Testis (tissue), 3 donors: ENCODE measurements around the gene ANKHD1. TPM values are rescaled to one million over a fixed set of nuclear protein-coding genes. Genes with fewer than 3 reads are reported as not detected.
"Not testable (repeated sequence)": the region's sequence is repeated elsewhere in the genome, so short reads cannot be mapped to it uniquely, and the experiment has no call there.

Experiments used
- DNase-seq: peaks from one replicate; pipeline ENCODE4 v3.0.0-alpha.2; 2019
- H3K27ac ChIP-seq, 2 donors: fragments of 200-600 bp; sonication (generic); one replicate each; pipeline ENCODE4 v1.5.1; 2019
- H3K27me3 ChIP-seq: fragments of 200-600 bp; sonication (generic); one replicate; pipeline ENCODE4 v1.5.1; 2019
- H3K36me3 ChIP-seq: fragments of 200-600 bp; sonication (generic); one replicate; pipeline ENCODE4 v1.5.1; 2017; ENCODE audit warnings: low read depth; ENCODE audit errors: missing control alignments
- H3K4me1 ChIP-seq: fragments of 200-600 bp; sonication (generic); one replicate; pipeline ENCODE4 v1.5.1; 2019
- H3K4me3 ChIP-seq, 2 donors: fragments of 200-600 bp; sonication (generic); one replicate each; pipeline ENCODE4 v1.5.1; 2017 to 2019
- H3K9me3 ChIP-seq: fragments of 200-600 bp; sonication (generic); one replicate; pipeline ENCODE4 v1.5.1; 2017
- POLR2A ChIP-seq: fragments of 450-650 bp; IDR thresholded peaks from one replicate; pipeline ENCODE4 v1.6.1; 2017; ENCODE audit warnings: antibody characterized with exemption, mild to moderate bottlenecking, moderate library complexity
- WGBS, 2 donors: methylation state at CpG; one replicate each; pipeline ENCODE4 v1.1.5; 2018; 5-methylcytosine and 5-hydroxymethylcytosine counted together
- intact Hi-C: fragments of 100-400 bp; cut with DNase I; formaldehyde crosslinking; loops from one replicate; pipeline ENCODE4 v1.15.1; 2023; ENCODE audit warnings: low total_unique reads
- polyA plus RNA-seq: library from polyadenylated mRNA; stranded (reverse); fragments of 350-450 nt; fragmentation: Illumina TruSeq; extraction: RNeasy Lipid Tissue Mini Kit (QIAGEN cat#74804); gene quantifications from one replicate; pipeline ENCODE4 v1.2.3, GENCODE V29; 2014; ENCODE audit warnings: low read depth, low replicate concordance; ENCODE audit not compliant: insufficient read depth
- total RNA-seq, 2 donors: library from RNA; depleted of rRNA; stranded (reverse); fragments of >200 nt; gene quantifications; one replicate each; pipeline ENCODE4 v1.2.3, GENCODE V29; 2016
- TF ChIP-seq, protein P1 (sequence below), 3 experiments: fragments of 450-650 bp in 2 of 3; fragments of 200-600 bp in 1 of 3; sonication (generic) in 1 of 3; IDR thresholded peaks; one replicate each; pipeline ENCODE4 v1.5.1; 2016 to 2019; ENCODE audit warnings: antibody characterized with exemption in 3 of 3, mild to moderate bottlenecking in 2 of 3, moderate library complexity in 1 of 3

The ANKHD1 gene
- total and polyA plus RNA-seq, 3 donors from 2014 or later, result 70.0 to 172 (median 170) TPM

DNA sequence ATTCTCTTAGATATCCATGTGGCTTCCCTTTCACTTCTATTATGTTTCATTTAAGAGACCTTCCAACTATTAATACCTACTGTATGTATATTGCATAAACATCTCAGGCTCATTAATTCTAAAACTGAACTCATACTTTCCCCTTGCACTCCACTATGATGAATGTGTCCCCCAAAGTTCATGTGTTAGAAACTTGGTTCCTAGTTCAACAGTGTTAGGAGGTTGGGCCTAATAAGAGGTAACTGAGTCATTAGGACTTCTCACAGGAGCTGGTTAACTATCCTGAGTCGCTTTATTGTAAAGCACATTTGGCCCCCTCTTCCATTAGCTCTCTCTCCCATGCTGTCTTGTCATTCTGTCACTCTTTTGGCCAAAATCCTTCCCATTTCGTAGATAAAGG is 22.0 kb downstream of the ANKHD1 start:
- Histone ChIP-seq H3K4me3 (no peak overlapping the region), H3K9me3 (no peaks in the 10 kb centered on the region), H3K27me3 (no peaks in the 10 kb centered on the region), H3K4me1 (peaks cover 3% of the 10 kb centered on the region), H3K27ac (no peak overlapping the region), H3K36me3 (no peaks in the 10 kb centered on the region)
- WGBS, 2 donors, result 92 to 97% methylated on average over 2 of the region's 2 CpGs
- TF ChIP-seq, protein P1, sequence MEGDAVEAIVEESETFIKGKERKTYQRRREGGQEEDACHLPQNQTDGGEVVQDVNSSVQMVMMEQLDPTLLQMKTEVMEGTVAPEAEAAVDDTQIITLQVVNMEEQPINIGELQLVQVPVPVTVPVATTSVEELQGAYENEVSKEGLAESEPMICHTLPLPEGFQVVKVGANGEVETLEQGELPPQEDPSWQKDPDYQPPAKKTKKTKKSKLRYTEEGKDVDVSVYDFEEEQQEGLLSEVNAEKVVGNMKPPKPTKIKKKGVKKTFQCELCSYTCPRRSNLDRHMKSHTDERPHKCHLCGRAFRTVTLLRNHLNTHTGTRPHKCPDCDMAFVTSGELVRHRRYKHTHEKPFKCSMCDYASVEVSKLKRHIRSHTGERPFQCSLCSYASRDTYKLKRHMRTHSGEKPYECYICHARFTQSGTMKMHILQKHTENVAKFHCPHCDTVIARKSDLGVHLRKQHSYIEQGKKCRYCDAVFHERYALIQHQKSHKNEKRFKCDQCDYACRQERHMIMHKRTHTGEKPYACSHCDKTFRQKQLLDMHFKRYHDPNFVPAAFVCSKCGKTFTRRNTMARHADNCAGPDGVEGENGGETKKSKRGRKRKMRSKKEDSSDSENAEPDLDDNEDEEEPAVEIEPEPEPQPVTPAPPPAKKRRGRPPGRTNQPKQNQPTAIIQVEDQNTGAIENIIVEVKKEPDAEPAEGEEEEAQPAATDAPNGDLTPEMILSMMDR (IDR thresholded peaks at IDR 0.05), result no peak
- no peak for DNase-seq
- intact Hi-C loops, result no loop called here

DNA sequence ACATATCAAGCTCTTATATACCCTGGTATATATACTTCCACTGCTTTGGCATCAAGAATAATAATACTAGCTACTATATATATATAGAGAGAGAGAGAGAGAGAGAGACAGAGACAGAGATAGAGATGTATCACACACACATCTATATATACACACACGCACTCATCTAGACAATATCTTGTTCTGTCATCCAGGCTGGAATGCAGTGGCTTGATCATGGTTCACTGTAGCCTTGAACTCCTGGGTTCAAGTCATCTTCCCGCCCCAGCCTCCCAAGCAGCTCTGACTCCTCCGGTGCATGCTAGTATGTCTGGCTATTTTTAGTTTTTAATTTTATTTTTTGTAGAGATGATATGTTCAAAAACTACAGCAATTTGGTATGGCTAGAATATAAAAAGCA is 22.5 kb downstream of the ANKHD1 start:
- WGBS, 2 donors, result 36 to 53% methylated on average over 3 of the region's 3 CpGs
- Histone ChIP-seq H3K9me3 (no peaks in the 10 kb centered on the region), H3K27ac (no peak overlapping the region), H3K36me3 (no peaks in the 10 kb centered on the region), H3K4me3 (no peak overlapping the region), H3K4me1 (peaks cover 3% of the 10 kb centered on the region), H3K27me3 (no peaks in the 10 kb centered on the region)
- intact Hi-C loops, result no loop called here
- TF ChIP-seq POLR2A, result no peak
- TF ChIP-seq, protein P1 (IDR thresholded peaks at IDR 0.05), result no peak
- no peak for DNase-seq

DNA sequence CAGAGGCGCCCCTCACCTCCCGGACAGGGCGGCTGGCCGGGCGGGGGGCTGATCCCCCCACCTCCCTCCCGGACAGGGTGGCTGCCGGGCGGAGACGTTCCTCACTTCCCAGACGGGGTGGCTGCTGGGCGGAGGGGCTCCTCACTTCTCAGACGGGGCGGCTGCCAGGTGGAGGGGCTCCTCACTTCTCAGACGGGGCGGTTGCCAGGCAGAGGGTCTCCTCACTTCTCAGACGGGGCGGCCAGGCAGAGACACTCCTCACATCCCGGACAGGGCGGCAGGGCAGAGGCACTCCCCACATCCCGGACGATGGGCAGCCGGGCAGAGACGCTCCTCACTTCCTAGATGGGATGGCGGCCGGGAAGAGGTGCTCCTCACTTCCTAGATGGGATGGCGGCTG is 26.1 kb downstream of the ANKHD1 start:
- H3K36me3 ChIP-seq, intact Hi-C loops, H3K27ac ChIP-seq, H3K4me1 ChIP-seq, H3K27me3 ChIP-seq, H3K9me3 ChIP-seq, DNase-seq, H3K4me3 ChIP-seq: not testable (repeated sequence)
- WGBS, 2 donors, result 95% methylated on average over 24 of the region's 26 CpGs; no CpG with 5 or more reads in 1 of the 2 donors

DNA sequence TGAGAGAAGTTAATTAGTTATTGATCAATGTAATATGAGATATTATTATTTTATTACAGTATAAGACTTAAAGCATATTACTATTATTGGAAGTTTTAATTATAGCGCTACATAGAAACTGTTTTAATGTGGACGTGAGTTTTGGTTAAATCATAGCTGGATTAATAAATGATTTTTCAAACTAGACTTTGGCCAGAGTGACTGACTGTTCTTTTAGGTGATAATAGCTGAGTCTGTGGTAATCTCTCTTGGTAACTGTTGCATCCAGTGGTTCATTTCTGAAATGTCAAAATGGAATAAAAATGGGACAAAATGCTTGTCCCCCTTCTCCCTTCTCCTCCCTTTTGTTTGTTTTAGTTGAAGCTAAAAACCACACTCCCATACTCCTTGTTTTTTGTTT is 28.1 kb downstream of the ANKHD1 start:
- H3K9me3 ChIP-seq, result no peaks in the 10 kb centered on the region
- DNase-seq, result no peak
- intact Hi-C loops, result no loop called here
- no peak overlapping the region for H3K27ac ChIP-seq
- no peaks in the 10 kb centered on the region for H3K27me3 ChIP-seq
- 78 to 83% methylated on average over 2 of the region's 2 CpGs for WGBS, 2 donors
- H3K36me3 ChIP-seq, result no peaks in the 10 kb centered on the region
- TF ChIP-seq, protein P1 (IDR thresholded peaks at IDR 0.05), result no peak
- TF ChIP-seq POLR2A, result no peak
- H3K4me3 ChIP-seq, result no peak overlapping the region
- no peaks in the 10 kb centered on the region for H3K4me1 ChIP-seq

DNA sequence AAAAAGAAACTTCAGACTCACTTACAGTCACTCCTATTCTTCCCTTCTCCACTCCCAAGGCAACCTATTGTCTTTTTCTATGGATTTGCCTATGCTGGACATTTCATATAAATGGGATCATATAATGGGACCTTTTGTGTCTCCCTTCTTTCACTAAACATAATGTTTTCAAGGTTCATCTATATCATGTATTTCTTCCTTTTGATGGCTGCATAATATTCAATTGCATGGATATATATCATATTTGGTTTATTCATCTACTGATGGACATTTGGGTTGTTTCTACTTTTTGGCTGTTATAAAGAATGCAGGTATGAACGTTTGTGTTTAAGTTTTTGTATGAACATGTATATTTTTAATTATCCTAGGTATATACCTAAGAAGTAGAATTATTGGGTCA is 30.6 kb downstream of the ANKHD1 start:
- Histone ChIP-seq H3K27ac (no peak overlapping the region), H3K4me3 (no peak overlapping the region), H3K27me3 (no peaks in the 10 kb centered on the region), H3K36me3 (no peaks in the 10 kb centered on the region), H3K9me3 (no peaks in the 10 kb centered on the region), H3K4me1 (no peaks in the 10 kb centered on the region)
- DNase-seq, result no peak
- 47 to 63% methylated on average over 1 of the region's 1 CpG for WGBS, 2 donors
- intact Hi-C loops, result no loop called here
- no peak for TF ChIP-seq POLR2A
- TF ChIP-seq, protein P1 (IDR thresholded peaks at IDR 0.05), result no peak
